GM19240 (cell line): ENCODE results near the gene ATG101.
A peak's percentile ranks its signal among the peaks of the same experiment; 100 is the strongest.
"Not testable (repeated sequence)": the region's sequence is repeated elsewhere in the genome, so short reads cannot be mapped to it uniquely, and the experiment has no call there.

Source experiments
- DNase-seq: peaks from one replicate; pipeline ENCODE4 v3.0.0; 2011; ENCODE audit warnings: low spot score; ENCODE audit not compliant: insufficient read length

Gene ATG101

DNA sequence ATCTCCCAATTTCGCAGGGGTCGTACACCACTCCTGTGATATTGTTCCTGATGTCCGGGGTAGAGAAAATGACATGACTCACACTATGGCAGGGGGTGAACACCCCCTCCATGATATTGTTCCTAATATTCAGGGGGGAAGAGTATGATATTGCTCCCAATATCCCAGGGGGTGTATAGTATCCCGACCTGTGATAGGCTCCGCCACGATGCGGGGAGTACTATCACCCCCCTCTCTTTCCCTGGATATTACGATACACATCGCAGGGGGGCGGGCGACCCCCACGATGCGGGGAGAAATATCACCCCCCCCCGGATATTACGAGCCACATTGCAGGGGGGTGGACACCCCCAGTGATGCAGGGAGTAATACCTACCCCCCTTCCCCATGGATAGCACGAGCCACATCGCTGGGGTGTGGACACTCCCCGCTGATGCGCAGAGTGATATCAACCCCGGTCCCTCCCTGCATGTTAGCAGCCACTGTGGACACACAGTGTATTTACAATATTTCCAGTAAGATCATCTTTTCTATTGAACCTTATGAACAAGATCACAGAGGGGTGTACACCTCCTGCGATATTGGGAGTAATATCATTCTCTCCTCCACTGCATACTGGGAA is 27.4 kb downstream of the ATG101 start:
- DNase-seq: no peak

DNA sequence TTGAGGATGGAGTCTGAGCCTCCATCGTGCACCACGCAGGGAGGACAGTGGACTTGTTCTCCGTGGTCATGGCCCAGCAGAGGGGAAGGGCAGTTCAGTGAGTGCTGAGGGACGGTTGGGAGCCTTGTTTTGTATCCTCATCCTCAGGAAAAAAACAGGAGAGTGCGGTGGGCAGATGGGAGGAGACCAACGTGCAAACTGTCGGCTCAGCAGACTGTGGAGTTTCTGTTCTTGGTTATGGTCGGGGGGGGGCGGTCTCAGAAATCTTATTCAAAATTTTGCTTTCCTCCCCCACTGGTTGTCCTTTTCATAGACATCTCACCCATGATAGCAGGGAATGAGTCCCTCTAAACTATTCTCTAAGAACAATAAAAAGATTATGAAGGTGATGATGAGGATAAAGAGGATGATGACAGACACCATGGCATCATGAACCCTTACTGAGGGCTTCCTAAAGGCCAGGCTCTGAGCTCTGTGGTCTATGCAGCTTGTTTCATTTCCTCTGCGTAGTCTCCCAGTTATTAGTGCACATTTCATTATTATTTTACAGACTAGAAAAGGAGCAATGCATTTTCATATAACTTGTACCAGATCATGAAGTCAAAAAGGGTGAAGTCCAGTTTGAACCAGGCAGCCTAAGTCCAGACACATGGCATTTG is 34.8 kb downstream of the ATG101 start:
- DNase-seq: not testable (repeated sequence)

DNA sequence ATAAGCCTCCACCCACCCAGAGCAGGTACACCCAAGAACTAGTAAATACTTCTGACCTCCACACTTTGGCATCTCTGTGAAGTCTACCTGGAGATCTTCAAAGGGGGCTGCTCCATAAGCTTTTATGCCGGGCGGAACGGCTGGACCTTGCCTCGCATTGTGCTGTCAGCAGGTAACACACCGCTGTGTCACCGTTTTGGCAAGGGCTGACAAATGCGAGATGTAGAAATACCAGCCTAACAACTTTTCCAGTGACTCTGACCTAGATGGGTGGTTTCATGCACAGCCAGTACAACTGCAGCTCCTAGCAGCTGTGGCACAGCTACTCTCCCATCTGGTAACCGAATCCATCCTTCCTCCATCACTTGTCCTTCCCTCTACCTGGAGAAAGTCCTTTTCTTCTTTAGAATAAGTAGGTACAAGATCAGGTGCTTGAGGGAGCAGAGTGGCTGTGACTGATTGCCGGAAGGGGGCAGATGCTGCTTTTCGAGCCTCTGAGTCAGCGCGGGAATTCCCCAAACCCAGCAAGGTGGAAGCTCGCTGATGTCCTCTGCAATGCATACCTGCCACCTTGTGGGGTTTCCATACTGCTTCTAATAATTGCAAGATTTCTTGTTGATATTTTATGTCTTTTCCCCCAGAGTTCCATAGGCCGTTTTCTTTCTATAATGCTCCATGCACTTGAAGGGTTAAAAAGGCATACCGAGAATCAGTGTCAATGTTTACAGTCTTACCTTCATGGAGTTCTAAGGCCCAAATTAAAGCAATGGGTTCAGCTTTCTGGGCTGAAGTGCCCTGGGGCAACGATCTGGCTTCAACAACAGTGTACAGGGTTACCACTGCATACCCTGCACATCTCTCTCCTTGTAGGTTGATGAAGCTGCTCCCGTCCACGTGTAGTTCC is 46.7 kb downstream of the ATG101 start:
- DNase-seq: not testable (repeated sequence)

- DNase-seq: not testable (repeated sequence)
These were observed 48.2 kb downstream of the ATG101 start for GRCh38 chr12:52117806-52118475.

- DNase-seq: no peak
These were observed 49.8 kb downstream of the ATG101 start for GRCh38 chr12:52119398-52120254.

DNA sequence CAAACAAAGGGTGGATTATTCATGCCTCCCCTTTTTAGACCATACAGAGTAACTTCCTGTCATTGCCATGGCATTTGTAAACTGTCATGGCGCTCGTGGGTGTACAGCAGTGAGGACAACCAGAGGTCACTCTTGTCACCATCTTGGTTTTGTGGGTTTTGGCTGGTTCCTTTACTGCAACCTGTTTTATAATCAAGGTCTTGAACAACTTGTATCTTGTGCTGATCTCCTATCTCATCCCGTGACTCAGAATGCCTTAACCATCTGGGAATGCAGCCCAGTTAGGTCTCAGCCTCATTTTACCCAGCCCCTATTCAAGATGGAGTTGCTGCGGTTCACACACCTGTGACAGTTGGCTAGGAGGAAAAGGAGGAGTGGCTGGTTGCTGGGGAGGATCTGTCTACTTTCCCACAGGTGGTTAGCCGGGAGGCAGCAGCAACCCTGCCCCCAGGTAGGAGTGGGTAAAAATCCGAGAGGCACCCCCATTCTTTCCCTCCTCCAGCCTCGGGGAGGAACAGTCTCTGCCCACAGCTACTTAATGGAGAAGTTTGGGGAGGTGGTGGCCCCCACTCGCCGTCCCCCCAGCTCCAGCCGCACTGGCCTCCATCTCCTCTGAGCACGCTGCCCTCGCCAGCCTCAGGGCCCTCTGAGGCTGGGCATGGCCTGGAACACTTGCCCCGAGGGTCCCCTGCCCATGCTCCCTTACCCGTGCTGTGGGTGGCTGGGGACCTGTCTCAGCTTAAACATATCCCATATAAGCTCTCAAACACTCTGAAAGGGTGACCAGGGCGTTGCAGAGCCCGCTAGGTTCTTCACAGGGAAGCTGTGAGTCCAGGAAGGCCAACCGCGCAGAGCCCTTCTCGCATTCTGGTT is 51.4 kb downstream of the ATG101 start:
- DNase-seq: no peak

DNA sequence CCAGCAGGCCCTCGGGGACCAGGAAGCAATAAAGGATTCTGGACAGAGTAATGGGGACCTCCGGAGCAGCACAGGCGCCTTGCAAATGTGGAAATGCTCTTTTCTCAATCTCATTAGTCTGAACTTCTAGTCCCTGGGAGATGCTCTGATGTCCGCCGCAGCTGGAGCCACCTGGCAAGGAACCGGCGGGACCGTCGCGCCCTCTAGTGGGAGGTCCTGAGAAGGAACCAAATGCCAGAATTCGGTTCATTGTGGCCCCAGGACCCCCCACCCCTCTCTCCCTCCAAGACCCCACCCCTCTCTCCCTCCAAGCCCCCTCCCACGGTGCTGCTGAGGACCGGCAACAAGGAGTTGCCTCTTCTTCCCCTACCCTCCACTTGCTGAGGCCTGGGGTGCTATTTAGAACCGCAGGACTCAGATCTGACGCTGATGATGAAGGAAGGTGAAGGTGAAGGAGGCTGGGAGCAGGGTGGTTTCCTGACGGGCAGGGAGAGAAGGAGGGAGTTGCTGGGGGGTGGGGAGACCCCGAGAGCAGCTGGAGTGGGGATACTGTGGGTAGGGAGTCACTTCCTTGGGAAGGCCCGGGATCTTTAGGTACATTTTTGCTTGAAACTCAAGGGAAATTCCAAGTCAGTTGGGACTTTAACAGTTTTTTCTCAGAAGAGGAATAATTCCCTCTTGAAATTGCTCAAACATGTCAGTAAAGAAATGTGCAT is 52.2 kb downstream of the ATG101 start:
- peak; percentile 64 for DNase-seq

DNA sequence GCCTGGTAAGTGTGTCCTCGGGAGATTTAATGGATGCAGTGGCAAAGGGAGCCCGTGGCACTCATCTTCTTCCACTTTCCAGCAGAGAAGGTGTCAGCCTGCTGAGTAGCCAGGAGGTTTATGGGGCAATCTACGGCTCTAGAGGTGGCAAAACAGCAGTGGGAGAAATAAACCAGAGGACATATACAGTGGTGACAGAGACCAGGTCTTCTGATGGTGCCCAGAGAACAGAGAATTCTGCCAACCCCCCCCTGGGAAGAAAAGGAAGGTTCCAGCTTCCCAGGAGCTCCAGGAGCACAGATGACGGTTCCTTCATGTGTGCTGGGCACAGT is 52.7 kb downstream of the ATG101 start:
- no peak for DNase-seq

GRCh38 chr12:52122904-52123303 is 53.1 kb downstream of the ATG101 start:
- no peak for DNase-seq

DNA sequence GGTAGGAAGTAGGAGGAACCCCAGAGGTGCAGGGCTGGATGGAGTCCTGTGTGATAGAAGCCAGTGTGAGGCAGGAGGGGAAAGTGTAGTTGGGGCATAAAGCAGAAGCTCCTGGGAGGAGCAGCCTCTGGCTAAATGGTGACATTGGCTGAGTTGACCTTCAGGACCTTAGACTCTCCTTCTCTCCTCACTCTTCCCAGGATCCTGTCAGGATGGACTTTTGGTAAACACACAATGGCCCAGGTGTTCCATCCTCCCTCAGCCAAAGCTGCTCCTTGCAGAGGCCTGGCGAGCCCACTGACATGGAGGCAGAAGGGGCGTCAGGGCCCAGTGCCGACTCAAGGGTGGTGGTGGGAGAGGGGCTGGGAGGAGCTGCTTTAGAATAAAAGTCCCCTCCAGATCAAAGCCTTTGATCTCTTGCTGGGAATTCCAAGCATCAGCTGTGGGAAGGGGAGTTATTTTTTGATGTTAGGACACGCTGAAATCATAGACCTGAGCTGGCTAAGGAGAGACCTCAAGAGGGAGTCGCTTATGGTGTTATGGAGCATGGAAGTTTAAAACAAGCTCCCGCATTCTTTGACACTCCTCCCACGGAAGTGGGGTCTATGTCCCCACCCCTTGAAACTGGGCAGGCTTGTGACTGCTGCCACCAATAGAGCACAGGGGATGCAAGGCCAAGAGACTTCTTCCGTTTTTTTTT is 53.9 kb downstream of the ATG101 start:
- no peak for DNase-seq

- no peak for DNase-seq
These were observed 55.7 kb downstream of the ATG101 start for GRCh38 chr12:52125476-52125900.

- no peak for DNase-seq
These were observed 56.3 kb downstream of the ATG101 start for GRCh38 chr12:52126050-52126604.
